A673 (cell line): ENCODE results near the gene AKAP12. TPM values are rescaled to one million over a fixed set of nuclear protein-coding genes. Genes with fewer than 3 reads are reported as not detected.

Experiments used
- BruUV-seq: library from RNA; stranded (reverse); fragments of 400-500 nt; replicated peaks from 2 replicates; lab custom pipeline; 2021; lab: Mats Ljungman, UMichigan
- CTCF ChIA-PET: fragments of 300-600 bp; sonication (Branson Sonifier 250); formaldehyde crosslinking; loops from one replicate; lab custom pipeline; 2022; ENCODE audit warnings: antibody characterized with exemption; lab: Charles Lee
- POLR2A ChIA-PET: fragments of 300-600 bp; sonication (Branson Sonifier 250); formaldehyde crosslinking; loops from one replicate; lab custom pipeline; 2022; ENCODE audit warnings: antibody characterized with exemption; ENCODE audit not compliant: low non-redundant PET; lab: Charles Lee
- DNase-seq: peaks from one replicate; pipeline ENCODE4 v3.0.0-alpha.2; 2015; ENCODE audit warnings: low spot score
- H3K27ac ChIP-seq: fragments of 200-600 bp; sonication (generic); 2 replicates; pipeline ENCODE4 v1.5.1; 2016; ENCODE audit warnings: mixed run types, low read depth, mild to moderate bottlenecking, mixed read lengths, antibody characterized with exemption, low read length; ENCODE audit not compliant: poor library complexity, severe bottlenecking
- H3K27me3 ChIP-seq: fragments of 200-600 bp; sonication (generic); replicated peaks from 2 replicates; pipeline ENCODE4 v1.6.1; 2017; ENCODE audit warnings: mixed run types, low read depth, mild to moderate bottlenecking, mixed read lengths, antibody characterized with exemption, low read length; ENCODE audit not compliant: insufficient read depth, poor library complexity
- H3K36me3 ChIP-seq: fragments of 200-600 bp; sonication (generic); 2 replicates; pipeline ENCODE4 v1.6.1; 2016; ENCODE audit warnings: mixed run types, mild to moderate bottlenecking, mixed read lengths, antibody characterized with exemption, low read length; ENCODE audit not compliant: insufficient read depth, poor library complexity, severe bottlenecking
- H3K4me1 ChIP-seq: fragments of 200-600 bp; sonication (generic); 2 replicates; pipeline ENCODE4 v1.6.1; 2017; ENCODE audit warnings: mixed run types, mild to moderate bottlenecking, mixed read lengths, antibody characterized with exemption, low read length; ENCODE audit not compliant: insufficient read depth, poor library complexity, severe bottlenecking
- H3K4me3 ChIP-seq: fragments of 200-600 bp; sonication (generic); 2 replicates; pipeline ENCODE4 v1.5.1; 2016; ENCODE audit warnings: low read depth, mixed run types, mild to moderate bottlenecking, mixed read lengths, low read length; ENCODE audit not compliant: poor library complexity, severe bottlenecking
- H3K9me3 ChIP-seq: fragments of 200-600 bp; sonication (generic); 2 replicates; pipeline ENCODE4 v1.6.1; 2016; ENCODE audit warnings: mixed run types, low read depth, mild to moderate bottlenecking, mixed read lengths, antibody characterized with exemption, low read length; ENCODE audit not compliant: poor library complexity, severe bottlenecking
- CTCF ChIP-seq: fragments of 300-800, 200-600 bp; sonication (generic); conservative IDR thresholded peaks from 2 replicates; pipeline ENCODE4 v1.5.1; 2017; ENCODE audit warnings: low read depth, mild to moderate bottlenecking, antibody characterized with exemption, low read length, moderate library complexity, mixed read lengths
- EZH2 ChIP-seq: fragments of 200-600 bp; sonication (generic); IDR thresholded peaks from 2 replicates; pipeline ENCODE4 v1.6.1; 2017; ENCODE audit warnings: borderline replicate concordance, low read depth, mild to moderate bottlenecking, mixed read lengths, antibody characterized with exemption, low read length; ENCODE audit not compliant: poor library complexity, severe bottlenecking
- intact Hi-C: fragments of 100-400 bp; cut with micrococcal nuclease; formaldehyde crosslinking; loops from one replicate; pipeline ENCODE4 v1.10.0; 2022; ENCODE audit not compliant: unreplicated experiment
- total RNA-seq: library from RNA; stranded (reverse); gene quantifications from 2 replicates; pipeline ENCODE4 v1.2.3, GENCODE V29; 2021

AKAP12 gene
- total RNA-seq, 1 experiment from 2014 or later: 37.3 TPM

DNA sequence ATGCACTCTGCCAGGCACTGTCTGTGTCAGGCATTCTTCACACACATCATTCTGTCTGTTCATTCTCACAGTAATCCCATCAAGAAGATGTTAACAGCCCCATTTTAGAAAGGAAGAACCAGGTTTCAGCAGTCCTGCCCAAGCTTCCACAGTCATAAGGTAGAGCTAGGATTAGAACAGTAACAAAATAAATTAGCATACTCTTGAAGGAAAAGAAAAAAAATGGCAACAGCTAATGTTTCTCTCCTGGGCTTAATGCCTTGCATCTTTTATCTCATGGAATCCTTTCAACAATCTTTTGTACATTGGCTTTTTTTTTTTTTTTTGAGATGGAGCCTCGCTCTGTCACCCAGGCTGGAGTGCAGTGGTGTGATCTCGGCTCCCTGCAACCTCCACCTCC, 32.1 kb upstream of the AKAP12 start:
- intact Hi-C loops: no loop called here
- H3K27ac ChIP-seq: no peak overlapping the region
- no peaks in the 10 kb centered on the region for H3K36me3 ChIP-seq
- no peak overlapping the region for H3K4me3 ChIP-seq
- H3K4me1 ChIP-seq: no peaks in the 10 kb centered on the region
- POLR2A ChIA-PET: no interaction called here
- DNase-seq: no peak
- H3K27me3 ChIP-seq: no peaks in the 10 kb centered on the region
- TF ChIP-seq CTCF (no peak), EZH2 (no peak)
- H3K9me3 ChIP-seq: peaks cover 11% of the 10 kb centered on the region
- CTCF ChIA-PET: no interaction called here
- BruUV-seq: no TSS peak

- H3K27me3 ChIP-seq: no peaks in the 10 kb centered on the region
- no peak overlapping the region for H3K27ac ChIP-seq
- no peaks in the 10 kb centered on the region for H3K36me3 ChIP-seq
- CTCF ChIA-PET: no interaction called here
- TF ChIP-seq CTCF: no peak
- TF ChIP-seq EZH2: no peak
- no peak overlapping the region for H3K4me3 ChIP-seq
- no peak for DNase-seq
- POLR2A ChIA-PET: interaction anchor here (0.5 kb wide), 1 partner anchor 65 kb away, joined by 5 read pairs; no protein-coding TSS in a partner anchor
- intact Hi-C loops: no loop called here
- no peaks in the 10 kb centered on the region for H3K4me1 ChIP-seq
- BruUV-seq: no TSS peak
- H3K9me3 ChIP-seq: peaks cover 11% of the 10 kb centered on the region
Observed at GRCh38 chr6:151209071-151209831, 30.5 kb upstream of the AKAP12 start.

- Histone ChIP-seq H3K4me3 (no peak overlapping the region), H3K9me3 (peaks cover 11% of the 10 kb centered on the region), H3K4me1 (no peaks in the 10 kb centered on the region), H3K27me3 (no peaks in the 10 kb centered on the region), H3K27ac (no peak overlapping the region), H3K36me3 (no peaks in the 10 kb centered on the region)
- intact Hi-C loops: no loop called here
- TF ChIP-seq CTCF: no peak
- BruUV-seq: no TSS peak
- no peak for DNase-seq
- ChIA-PET CTCF (no interaction called here), POLR2A (no interaction called here)
Observed at GRCh38 chr6:151211075-151211474, 28.7 kb upstream of the AKAP12 start.
